Purkinje cell (primary cell): ENCODE measurements around the gene RAB9B. TPM values are rescaled to one million over a fixed set of nuclear protein-coding genes. Genes with fewer than 3 reads are reported as not detected.

Experiments
- polyA plus RNA-seq: library from polyadenylated mRNA; unstranded; fragments of >200 nt; fragmentation: Nextera tagmentation; gene quantifications from 2 replicates; pipeline ENCODE4 v1.2.1, GENCODE V29; 2014

Gene RAB9B
- 15.4 and 16.3 TPM in 2 replicates for polyA plus RNA-seq

GRCh38 chrX:103831803-103832544 is at the start of gene RAB9B:
RAB9B (minus strand) TSS chrX:103832257; CDS start chrX:103825784, 6,473 bp downstream.

GRCh38 chrX:103776546-103776945 is 55.5 kb downstream of the RAB9B start, which contains the start of gene PLP1:
PLP1 (plus strand) TSS chrX:103776840; CDS start chrX:103776996, 156 bp downstream.

Other genes with a start within 250 kb of the RAB9B start
- gene TCEAL4, start 246.7 kb downstream of the RAB9B start, polyA plus RNA-seq = 292 and 303 TPM in 2 replicates
- gene TCEAL3, start 224.3 kb downstream of the RAB9B start, polyA plus RNA-seq = 31.2 and 51.0 TPM in 2 replicates
- gene TCEAL1, start 203.3 kb downstream of the RAB9B start, polyA plus RNA-seq = 77.7 and 137 TPM in 2 replicates
- 226 and 282 TPM in 2 replicates for gene MORF4L2, start 145.6 kb downstream of the RAB9B start, polyA plus RNA-seq
- gene TMEM31, start 121.3 kb downstream of the RAB9B start, polyA plus RNA-seq = not detected in 2 replicates
- gene PLP1, start 55.4 kb downstream of the RAB9B start, polyA plus RNA-seq = 23.2 and 43.0 TPM in 2 replicates
- gene TMSB15B, start 130.4 kb upstream of the RAB9B start, polyA plus RNA-seq = 12.9 and 26.4 TPM in 2 replicates
- gene H2BW1, start 181.5 kb upstream of the RAB9B start, polyA plus RNA-seq = not detected in 2 replicates
- gene H2BW2, start 207.7 kb upstream of the RAB9B start, polyA plus RNA-seq = not detected in 2 replicates
- 0.83 TPM in 1 of 2 replicates, not detected in the other for gene TMSB15C, start 244.0 kb upstream of the RAB9B start, polyA plus RNA-seq